Karpas-422 (cell line): ENCODE results near the gene TBC1D22A. TPM values are rescaled to one million over a fixed set of nuclear protein-coding genes. Genes with fewer than 3 reads are reported as not detected.

ENCODE experiments used
- DNase-seq: peaks from one replicate; pipeline ENCODE4 v3.0.0-alpha.2; 2015
- H2AFZ ChIP-seq: fragments of 200-600 bp; sonication (generic); 2 replicates; pipeline ENCODE4 v1.6.1; 2014; ENCODE audit warnings: antibody characterized with exemption, low read length, mixed read lengths
- H3K27ac ChIP-seq: fragments of 200-600 bp; sonication (generic); 2 replicates; pipeline ENCODE4 v1.5.1; 2014; ENCODE audit warnings: mild to moderate bottlenecking, low read length, moderate library complexity
- H3K27me3 ChIP-seq: fragments of 200-600 bp; sonication (generic); 2 replicates; pipeline ENCODE4 v1.6.1; 2014; ENCODE audit warnings: low read length, mixed read lengths
- H3K36me3 ChIP-seq: fragments of 200-600 bp; sonication (generic); 2 replicates; pipeline ENCODE4 v1.6.1; 2014; ENCODE audit warnings: low read length, mixed read lengths; ENCODE audit not compliant: insufficient read depth
- H3K4me1 ChIP-seq: fragments of 200-600 bp; sonication (generic); 2 replicates; pipeline ENCODE4 v1.6.1; 2014; ENCODE audit warnings: mild to moderate bottlenecking, low read length, mixed read lengths
- H3K4me2 ChIP-seq: fragments of 200-600 bp; sonication (generic); 2 replicates; pipeline ENCODE4 v1.6.1; 2014; ENCODE audit warnings: low read length, low read depth, mild to moderate bottlenecking; ENCODE audit not compliant: poor library complexity, severe bottlenecking
- H3K4me3 ChIP-seq: fragments of 200-600 bp; sonication (generic); 2 replicates; pipeline ENCODE4 v1.5.1; 2014; ENCODE audit warnings: mild to moderate bottlenecking, antibody characterized with exemption, low read length, mixed read lengths
- H3K79me2 ChIP-seq: fragments of 200-600 bp; sonication (generic); 2 replicates; pipeline ENCODE4 v1.6.1; 2014; ENCODE audit warnings: mild to moderate bottlenecking, low read length, mixed read lengths
- H3K9ac ChIP-seq: fragments of 200-600 bp; sonication (generic); 2 replicates; pipeline ENCODE4 v1.6.0; 2014; ENCODE audit warnings: low read length
- H3K9me2 ChIP-seq: fragments of 200-600 bp; sonication (generic), shearing (Covaris generic); replicated peaks from 2 replicates; pipeline ENCODE4 v1.6.0; 2014; ENCODE audit warnings: mild to moderate bottlenecking, low read length, moderate library complexity; ENCODE audit not compliant: insufficient read depth
- H3K9me3 ChIP-seq: fragments of 300-700, 200-600 bp; sonication (generic); 2 replicates; pipeline ENCODE4 v1.6.1; 2014; ENCODE audit warnings: low read length, mixed read lengths
- H4K20me1 ChIP-seq: fragments of 200-600 bp; sonication (generic); 2 replicates; pipeline ENCODE4 v1.6.1; 2014; ENCODE audit warnings: mild to moderate bottlenecking, antibody characterized with exemption, low read length, low read depth; ENCODE audit not compliant: insufficient read depth
- total RNA-seq: library from RNA; depleted of rRNA; stranded (reverse); fragments of >200 nt; shearing (Covaris generic); gene quantifications from 2 replicates; pipeline ENCODE4 v1.2.3, GENCODE V29; 2014; ENCODE audit warnings: low replicate concordance

TBC1D22A gene
- total RNA-seq, 1 experiment from 2014 or later = 27.7 TPM

- Histone ChIP-seq H3K4me2 (no peak overlapping the region), H3K79me2 (peaks cover 15% of the 10 kb centered on the region), H4K20me1 (peaks cover 6% of the 10 kb centered on the region; the same call in 1 of the 2 replicates), H2AFZ (no peak overlapping the region), H3K9ac (no peak overlapping the region), H3K27ac (no peak overlapping the region), H3K27me3 (no peaks in the 10 kb centered on the region), H3K4me1 (peaks cover 24% of the 10 kb centered on the region), H3K9me3 (no peaks in the 10 kb centered on the region), H3K4me3 (no peak overlapping the region), H3K36me3 (no peaks in the 10 kb centered on the region), H3K9me2 (no peaks in the 10 kb centered on the region)
- no peak for DNase-seq
These were observed 21.3 kb upstream of the TBC1D22A start for GRCh38 chr22:46740910-46741780.

GRCh38 chr22:46741974-46742519, 20.4 kb upstream of the TBC1D22A start:
- H3K27me3 ChIP-seq = no peaks in the 10 kb centered on the region
- H3K27ac ChIP-seq = no peak overlapping the region
- no peak overlapping the region for H3K9ac ChIP-seq
- no peaks in the 10 kb centered on the region for H3K9me2 ChIP-seq
- H2AFZ ChIP-seq = no peak overlapping the region
- H4K20me1 ChIP-seq = no peaks in the 10 kb centered on the region
- H3K79me2 ChIP-seq = peaks cover 6% of the 10 kb centered on the region
- H3K36me3 ChIP-seq = no peaks in the 10 kb centered on the region
- no peak overlapping the region for H3K4me3 ChIP-seq
- DNase-seq = no peak
- no peaks in the 10 kb centered on the region for H3K9me3 ChIP-seq
- H3K4me2 ChIP-seq = no peak overlapping the region
- H3K4me1 ChIP-seq = peaks cover 15% of the 10 kb centered on the region

GRCh38 chr22:46742576-46743221, 19.8 kb upstream of the TBC1D22A start:
- Histone ChIP-seq H3K4me1 (peaks cover 13% of the 10 kb centered on the region), H3K4me2 (no peak overlapping the region), H4K20me1 (no peaks in the 10 kb centered on the region), H2AFZ (no peak overlapping the region), H3K79me2 (no peaks in the 10 kb centered on the region; the same call in 1 of the 2 replicates), H3K27me3 (no peaks in the 10 kb centered on the region), H3K9me2 (no peaks in the 10 kb centered on the region), H3K4me3 (no peak overlapping the region), H3K9ac (no peak overlapping the region), H3K36me3 (no peaks in the 10 kb centered on the region), H3K27ac (no peak overlapping the region), H3K9me3 (no peaks in the 10 kb centered on the region)
- no peak for DNase-seq

GRCh38 chr22:46744581-46744980, 17.9 kb upstream of the TBC1D22A start:
- H3K4me1 ChIP-seq = no peaks in the 10 kb centered on the region

GRCh38 chr22:46746192-46746591, 16.3 kb upstream of the TBC1D22A start:
- no peak overlapping the region for H3K9ac ChIP-seq
- H3K27ac ChIP-seq = no peak overlapping the region
- H3K9me2 ChIP-seq = no peaks in the 10 kb centered on the region
- no peaks in the 10 kb centered on the region for H3K36me3 ChIP-seq
- H3K79me2 ChIP-seq = no peaks in the 10 kb centered on the region
- no peak for DNase-seq
- H3K4me3 ChIP-seq = no peak overlapping the region
- H3K4me1 ChIP-seq = no peaks in the 10 kb centered on the region
- H3K9me3 ChIP-seq = no peaks in the 10 kb centered on the region
- H4K20me1 ChIP-seq = no peaks in the 10 kb centered on the region
- H3K27me3 ChIP-seq = no peaks in the 10 kb centered on the region
- H3K4me2 ChIP-seq = no peak overlapping the region
- H2AFZ ChIP-seq = no peak overlapping the region

More at GRCh38 chr22:46744581-46744980, 17.9 kb upstream of the TBC1D22A start:
- Histone ChIP-seq H2AFZ (no peak overlapping the region), H3K4me3 (no peak overlapping the region), H3K36me3 (no peaks in the 10 kb centered on the region), H3K9ac (no peak overlapping the region), H3K9me2 (no peaks in the 10 kb centered on the region), H3K9me3 (no peaks in the 10 kb centered on the region), H3K79me2 (no peaks in the 10 kb centered on the region), H3K27ac (no peak overlapping the region), H3K27me3 (no peaks in the 10 kb centered on the region), H4K20me1 (no peaks in the 10 kb centered on the region), H3K4me2 (no peak overlapping the region)
- DNase-seq = no peak

GRCh38 chr22:46746620-46747019, 15.8 kb upstream of the TBC1D22A start:
- no peak overlapping the region for H3K27ac ChIP-seq
- H3K4me2 ChIP-seq = no peak overlapping the region
- no peaks in the 10 kb centered on the region for H3K27me3 ChIP-seq
- no peak overlapping the region for H3K9ac ChIP-seq
- H3K36me3 ChIP-seq = no peaks in the 10 kb centered on the region
- H4K20me1 ChIP-seq = no peaks in the 10 kb centered on the region
- no peaks in the 10 kb centered on the region for H3K79me2 ChIP-seq
- no peak overlapping the region for H3K4me3 ChIP-seq
- no peaks in the 10 kb centered on the region for H3K9me2 ChIP-seq
- no peaks in the 10 kb centered on the region for H3K9me3 ChIP-seq
- H2AFZ ChIP-seq = no peak overlapping the region
- no peak for DNase-seq
- no peaks in the 10 kb centered on the region for H3K4me1 ChIP-seq

- Histone ChIP-seq H3K9me2 (no peaks in the 10 kb centered on the region), H2AFZ (no peak overlapping the region), H3K9me3 (no peaks in the 10 kb centered on the region), H3K27me3 (no peaks in the 10 kb centered on the region), H4K20me1 (no peaks in the 10 kb centered on the region), H3K4me3 (no peak overlapping the region), H3K4me1 (no peaks in the 10 kb centered on the region), H3K79me2 (no peaks in the 10 kb centered on the region), H3K9ac (no peak overlapping the region), H3K4me2 (no peak overlapping the region), H3K36me3 (no peaks in the 10 kb centered on the region), H3K27ac (no peak overlapping the region)
- no peak for DNase-seq
These were observed 14.8 kb upstream of the TBC1D22A start for GRCh38 chr22:46747646-46748045.

- H3K4me3 ChIP-seq = no peak overlapping the region
- H3K9me2 ChIP-seq = no peaks in the 10 kb centered on the region
- H4K20me1 ChIP-seq = no peaks in the 10 kb centered on the region
- no peak overlapping the region for H3K4me2 ChIP-seq
- H3K27me3 ChIP-seq = no peaks in the 10 kb centered on the region
- H3K9ac ChIP-seq = no peak overlapping the region
- H3K4me1 ChIP-seq = no peaks in the 10 kb centered on the region
- no peaks in the 10 kb centered on the region for H3K9me3 ChIP-seq
- no peaks in the 10 kb centered on the region for H3K36me3 ChIP-seq
- no peaks in the 10 kb centered on the region for H3K79me2 ChIP-seq
- no peak overlapping the region for H3K27ac ChIP-seq
- no peak overlapping the region for H2AFZ ChIP-seq
- no peak for DNase-seq
These were observed 14.1 kb upstream of the TBC1D22A start for GRCh38 chr22:46748206-46748907.
